ENCODE results near the gene MCCC2. TPM values are rescaled to one million over a fixed set of nuclear protein-coding genes. Genes with fewer than 3 reads are reported as not detected.

The MCCC2 gene
- total RNA-seq, 4 donors from 2014 or later: 31.5 to 46.9 (median 37.6) TPM

GRCh38 chr5:71705421-71705820 lies 118.3 kb downstream of the MCCC2 start:
- Histone ChIP-seq H3K9me3 (no peaks in the 10 kb centered on the region), H3K4me1 (no peaks in the 10 kb centered on the region), H3K27me3 (peaks cover 0 to 7% of the 10 kb centered on the region in 2 donors), H3K4me3 (no peak overlapping the region), H3K36me3 (no peaks in the 10 kb centered on the region), H3K27ac (no peak overlapping the region)
- TF ChIP-seq POLR2A (IDR thresholded peaks at IDR 0.05) (no peak), EP300 (IDR thresholded peaks at IDR 0.05) (no peak), CTCF (IDR thresholded peaks at IDR 0.05) (no peak)
- 88 to 89% methylated on average over 5 of the region's 5 CpGs for WGBS, 2 donors
- no peak for DNase-seq (ENCODE audit: low spot score in 2 of 2)

- no peak for TF ChIP-seq EP300 (IDR thresholded peaks at IDR 0.05)
- TF ChIP-seq POLR2A (IDR thresholded peaks at IDR 0.05): no peak
- TF ChIP-seq CTCF (IDR thresholded peaks at IDR 0.05): no peak
- Histone ChIP-seq H3K27ac (no peak overlapping the region), H3K36me3 (no peaks in the 10 kb centered on the region), H3K4me3 (no peak overlapping the region), H3K27me3 (peaks cover 0 to 7% of the 10 kb centered on the region in 2 donors), H3K9me3 (no peaks in the 10 kb centered on the region), H3K4me1 (no peaks in the 10 kb centered on the region)
- DNase-seq (ENCODE audit: low spot score in 2 of 2): no peak
- WGBS, 2 donors: 78 to 82% methylated on average over 3 of the region's 3 CpGs
Observed at GRCh38 chr5:71706906-71707305, 119.8 kb downstream of the MCCC2 start.

Small RNA genes within 50 kb of the gene (small RNA-seq; reads per million reads assigned to genes)
- gene HMGN1P12: not detected

Other genes starting within 250 kb of the MCCC2 start
- gene BDP1, start 131.7 kb upstream of the MCCC2 start, total RNA-seq: 10 to 100 TPM; 34.9 to 39.3 (median 37.1) TPM
- not detected for gene CARTPT, start 131.9 kb downstream of the MCCC2 start, total RNA-seq

Measured in tibial nerve (tissue), 4 donors.